ENCODE data around the gene CTNNAL1.

Gene CTNNAL1

DNA sequence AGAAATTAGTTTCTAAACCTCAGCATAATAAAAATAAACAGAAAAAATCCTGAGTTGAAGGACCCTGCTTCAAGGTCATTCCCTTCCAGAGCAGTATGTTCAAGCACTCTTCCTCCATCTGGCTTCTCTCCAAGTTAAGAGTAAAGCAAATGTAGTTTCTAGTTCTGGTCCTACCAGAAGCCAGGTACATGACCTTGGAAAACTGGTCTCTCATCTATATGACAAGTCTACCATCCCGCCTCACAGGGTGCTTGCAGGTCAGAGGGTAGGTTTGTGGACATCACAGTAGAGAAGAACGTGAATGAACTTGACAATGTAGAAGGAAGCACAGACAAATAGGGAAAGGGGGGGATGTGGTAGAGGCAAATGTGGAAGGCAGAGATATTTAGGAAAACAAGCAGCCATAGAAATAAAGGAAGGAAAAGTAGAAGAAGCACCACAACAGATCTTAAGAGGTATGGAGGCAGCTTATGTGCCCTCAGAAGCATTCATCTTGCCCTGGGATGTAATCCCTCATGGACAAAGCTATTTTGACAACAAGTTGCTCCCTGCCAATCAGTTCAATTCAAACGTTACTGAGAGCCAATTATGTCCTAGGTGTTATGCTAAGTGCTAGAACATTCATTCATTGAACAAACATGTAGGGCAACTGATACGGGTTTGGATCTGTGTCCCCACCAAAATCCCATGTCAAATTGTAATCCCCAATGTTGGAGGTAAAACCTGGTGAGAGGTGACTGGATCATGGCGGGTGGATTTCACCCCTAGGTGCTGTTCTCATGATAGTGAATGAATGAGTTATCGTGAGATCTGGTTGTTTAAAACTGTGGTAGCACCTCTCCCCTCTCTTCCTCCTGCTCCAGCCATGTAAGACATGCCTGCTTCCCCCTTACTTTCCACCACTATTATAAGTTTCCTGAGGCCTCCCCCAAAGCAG, 23.7 kb upstream of the CTNNAL1 start:
- Mint-ChIP-seq H3K27ac (no peak overlapping the region), H3K36me3 (ENCODE audit: low read depth) (peaks cover 23% of the 10 kb centered on the region), H3K9me3 (no peaks in the 10 kb centered on the region), H3K4me1 (ENCODE audit: low read depth) (no peaks in the 10 kb centered on the region), H3K27me3 (ENCODE audit: low read depth) (no peaks in the 10 kb centered on the region), H3K4me3 (no peak overlapping the region)

DNA sequence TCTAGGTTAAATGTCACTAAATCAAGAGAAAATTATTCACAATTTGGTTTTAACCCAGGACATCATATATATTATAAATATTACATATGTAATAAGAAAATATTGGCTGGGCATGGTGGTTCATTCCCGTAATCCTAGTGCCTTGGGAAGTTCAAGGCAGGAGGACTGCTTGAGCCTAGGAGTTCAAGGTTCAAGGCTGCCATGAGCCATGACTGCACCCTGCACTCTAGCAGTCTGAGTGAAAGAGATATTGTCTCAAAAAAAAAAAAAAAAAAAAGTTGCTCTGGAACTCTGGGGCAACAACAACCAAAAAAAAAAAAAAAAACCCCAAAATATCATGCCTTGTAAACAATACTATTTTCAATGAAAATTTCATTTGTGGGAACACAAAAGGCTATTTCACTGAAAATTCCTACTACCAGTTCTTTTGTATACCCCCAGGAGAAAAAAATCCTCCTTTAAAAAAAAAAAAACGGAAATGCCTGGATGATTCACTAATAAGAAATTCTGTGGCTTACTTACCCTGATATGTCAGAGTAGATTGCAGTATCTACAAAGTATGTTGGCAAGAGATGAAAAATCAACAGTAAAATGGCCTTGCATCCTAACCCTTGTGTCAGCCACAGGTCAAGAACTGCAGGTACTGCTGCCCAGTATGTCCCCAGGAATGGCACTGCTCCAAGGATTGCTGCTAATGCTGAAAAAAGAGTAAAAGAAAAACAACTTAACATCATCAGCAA, 22.6 kb upstream of the CTNNAL1 start:
- Mint-ChIP-seq H3K27ac (no peak overlapping the region), H3K27me3 (ENCODE audit: low read depth) (no peaks in the 10 kb centered on the region), H3K36me3 (ENCODE audit: low read depth) (peaks cover 22% of the 10 kb centered on the region), H3K9me3 (no peaks in the 10 kb centered on the region), H3K4me1 (ENCODE audit: low read depth) (no peaks in the 10 kb centered on the region), H3K4me3 (no peak overlapping the region)

DNA sequence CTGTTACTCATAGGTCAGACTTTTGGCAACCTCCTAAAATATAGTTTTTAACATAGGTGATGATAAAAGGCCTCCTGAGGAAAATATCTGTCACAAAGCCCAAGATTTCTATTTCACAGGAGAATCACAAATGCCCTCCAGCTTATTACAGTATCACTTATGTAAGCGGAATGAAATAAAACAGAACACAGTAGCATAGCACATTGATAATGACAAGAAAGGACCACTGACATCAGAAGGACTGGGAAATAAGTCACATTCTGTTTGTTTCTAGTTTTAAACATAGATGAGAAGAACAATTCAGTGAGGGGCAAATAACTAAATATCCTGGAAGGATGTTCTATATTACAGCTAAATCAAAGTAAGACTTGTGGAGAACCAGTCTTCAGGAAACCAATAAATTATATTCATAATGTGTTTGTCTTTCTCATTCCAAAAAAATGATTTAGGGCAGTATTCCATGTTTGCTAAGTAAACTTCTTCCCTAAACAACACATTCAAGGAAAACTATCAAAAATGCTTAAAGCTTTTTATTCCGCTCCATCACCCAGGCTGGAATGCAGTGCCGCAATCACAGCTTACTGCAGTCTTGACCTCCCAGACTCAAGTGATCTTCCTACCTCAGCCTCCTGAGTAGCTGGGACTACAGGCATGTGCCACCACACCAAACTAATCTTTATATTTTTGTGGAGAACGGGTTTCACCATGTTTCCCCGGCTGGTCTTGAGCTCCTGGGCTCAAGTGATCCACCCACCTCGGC, 20.8 kb upstream of the CTNNAL1 start:
- H3K36me3 Mint-ChIP-seq (ENCODE audit: low read depth), result peaks cover 22% of the 10 kb centered on the region
- no peaks in the 10 kb centered on the region for H3K9me3 Mint-ChIP-seq
- H3K27me3 Mint-ChIP-seq (ENCODE audit: low read depth), result no peaks in the 10 kb centered on the region
- H3K4me1 Mint-ChIP-seq (ENCODE audit: low read depth), result no peaks in the 10 kb centered on the region
- H3K4me3 Mint-ChIP-seq, result no peak overlapping the region
- H3K27ac Mint-ChIP-seq, result no peak overlapping the region

DNA sequence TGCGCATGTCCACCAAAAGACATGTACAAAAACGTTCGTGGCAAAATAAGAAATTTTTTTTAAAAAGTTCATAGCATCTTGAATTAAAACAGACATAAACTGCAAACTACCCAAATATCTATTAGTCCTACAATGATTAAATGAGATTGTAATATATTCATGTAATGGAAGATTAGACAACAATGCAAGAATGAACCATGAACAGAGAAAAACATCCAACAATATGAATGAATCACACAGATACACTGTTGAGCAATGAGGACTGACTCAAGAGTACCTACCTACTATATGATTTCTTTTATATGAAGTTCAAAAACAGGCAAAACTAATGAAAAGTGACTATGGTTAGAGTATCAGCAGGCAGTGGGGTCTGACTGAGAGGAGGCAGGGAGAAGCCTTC, 17.9 kb upstream of the CTNNAL1 start:
- no peaks in the 10 kb centered on the region for H3K9me3 Mint-ChIP-seq
- no peak overlapping the region for H3K27ac Mint-ChIP-seq
- H3K27me3 Mint-ChIP-seq (ENCODE audit: low read depth), result no peaks in the 10 kb centered on the region
- no peak overlapping the region for H3K4me3 Mint-ChIP-seq
- no peaks in the 10 kb centered on the region for H3K4me1 Mint-ChIP-seq (ENCODE audit: low read depth)
- peaks cover 21% of the 10 kb centered on the region for H3K36me3 Mint-ChIP-seq (ENCODE audit: low read depth)

DNA sequence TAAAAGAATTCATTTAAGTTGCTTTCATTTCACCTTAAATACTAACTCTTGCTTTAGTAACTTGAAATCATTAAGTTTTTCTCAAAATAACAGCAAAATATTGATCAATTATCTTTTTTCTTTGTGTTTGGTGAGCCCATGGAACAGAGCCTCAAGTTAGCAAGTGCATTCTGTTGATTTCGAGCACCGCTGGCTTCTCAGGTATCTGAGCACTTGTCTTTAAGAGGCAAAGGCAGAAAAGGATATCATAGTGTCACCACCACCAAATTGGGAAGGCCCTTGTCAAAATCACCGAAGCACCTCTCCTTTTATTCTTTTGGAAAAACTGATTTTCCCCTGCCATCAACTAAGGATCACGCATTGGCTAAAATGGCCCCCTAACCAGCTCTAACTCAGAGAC, 17.1 kb upstream of the CTNNAL1 start:
- H3K4me1 Mint-ChIP-seq (ENCODE audit: low read depth), result no peaks in the 10 kb centered on the region
- H3K9me3 Mint-ChIP-seq, result no peaks in the 10 kb centered on the region
- H3K27me3 Mint-ChIP-seq (ENCODE audit: low read depth), result no peaks in the 10 kb centered on the region
- H3K4me3 Mint-ChIP-seq, result no peak overlapping the region
- peaks cover 17% of the 10 kb centered on the region for H3K36me3 Mint-ChIP-seq (ENCODE audit: low read depth)
- H3K27ac Mint-ChIP-seq, result no peak overlapping the region

DNA sequence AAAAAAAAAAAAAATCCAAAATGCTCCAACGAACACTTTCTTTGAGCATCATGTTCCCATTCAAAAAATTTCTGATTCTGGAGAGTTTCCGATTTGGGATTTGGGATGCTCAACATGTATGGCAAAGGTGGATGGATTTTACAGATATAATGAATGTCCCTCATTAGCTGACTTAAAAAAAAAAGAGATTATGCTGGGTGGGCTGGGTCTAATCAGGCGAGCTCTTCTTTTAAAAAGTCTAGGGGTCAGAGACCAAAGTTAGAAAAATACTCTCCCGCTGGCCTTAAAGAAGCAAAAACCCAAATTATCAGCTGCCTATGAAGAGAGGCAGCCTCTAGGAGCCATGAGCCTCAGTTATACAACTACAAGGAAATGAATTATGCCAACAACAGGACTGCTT, 15.2 kb upstream of the CTNNAL1 start:
- H3K36me3 Mint-ChIP-seq (ENCODE audit: low read depth), result peaks cover 16% of the 10 kb centered on the region
- no peak overlapping the region for H3K27ac Mint-ChIP-seq
- no peaks in the 10 kb centered on the region for H3K9me3 Mint-ChIP-seq
- H3K4me3 Mint-ChIP-seq, result no peak overlapping the region
- no peaks in the 10 kb centered on the region for H3K27me3 Mint-ChIP-seq (ENCODE audit: low read depth)
- no peaks in the 10 kb centered on the region for H3K4me1 Mint-ChIP-seq (ENCODE audit: low read depth)

DNA sequence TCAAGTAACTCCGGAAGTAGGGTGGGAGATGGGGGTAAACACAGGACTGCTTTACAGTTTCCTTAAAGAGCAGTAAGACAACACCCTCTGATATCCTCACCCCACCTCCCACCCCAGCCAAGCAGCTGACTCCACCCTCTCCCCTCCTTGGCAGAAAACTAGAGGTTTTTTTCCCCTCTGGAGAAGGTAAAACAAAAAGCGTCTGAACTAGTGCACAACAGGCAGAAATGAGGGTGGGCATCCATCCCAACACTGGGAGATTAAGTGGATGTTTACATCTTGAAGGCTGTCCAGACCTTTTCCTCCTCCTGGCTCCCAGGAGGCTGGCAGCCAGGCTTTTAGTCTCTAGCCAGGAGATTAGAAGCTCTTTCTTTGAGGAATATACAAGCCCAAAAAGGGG, 13.9 kb upstream of the CTNNAL1 start:
- Mint-ChIP-seq H3K4me1 (ENCODE audit: low read depth) (no peaks in the 10 kb centered on the region), H3K27me3 (ENCODE audit: low read depth) (no peaks in the 10 kb centered on the region), H3K36me3 (ENCODE audit: low read depth) (peaks cover 13% of the 10 kb centered on the region), H3K27ac (no peak overlapping the region), H3K9me3 (no peaks in the 10 kb centered on the region), H3K4me3 (no peak overlapping the region)

DNA sequence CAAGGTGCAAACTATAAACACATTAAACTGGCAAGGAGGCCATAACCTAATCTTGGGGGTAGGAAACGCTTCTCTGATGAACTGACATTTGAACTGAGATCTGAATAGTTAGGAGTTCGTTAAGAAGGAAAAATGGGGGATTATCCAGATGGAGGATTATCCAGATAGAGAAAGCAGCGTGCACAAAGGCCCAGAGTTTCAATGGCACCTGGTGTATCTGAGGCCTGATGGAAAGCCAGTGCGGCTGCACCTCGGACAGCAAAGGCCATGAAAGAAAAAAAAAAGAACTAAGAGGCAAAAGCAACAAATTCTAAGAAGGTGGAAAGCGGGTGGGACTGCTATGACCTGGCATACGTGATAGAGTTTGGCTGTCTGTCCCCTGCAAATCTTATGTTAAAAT, 13.0 kb upstream of the CTNNAL1 start:
- Mint-ChIP-seq H3K9me3 (no peaks in the 10 kb centered on the region), H3K27ac (no peak overlapping the region), H3K4me3 (no peak overlapping the region), H3K36me3 (ENCODE audit: low read depth) (peaks cover 10% of the 10 kb centered on the region), H3K4me1 (ENCODE audit: low read depth) (no peaks in the 10 kb centered on the region), H3K27me3 (ENCODE audit: low read depth) (no peaks in the 10 kb centered on the region)

DNA sequence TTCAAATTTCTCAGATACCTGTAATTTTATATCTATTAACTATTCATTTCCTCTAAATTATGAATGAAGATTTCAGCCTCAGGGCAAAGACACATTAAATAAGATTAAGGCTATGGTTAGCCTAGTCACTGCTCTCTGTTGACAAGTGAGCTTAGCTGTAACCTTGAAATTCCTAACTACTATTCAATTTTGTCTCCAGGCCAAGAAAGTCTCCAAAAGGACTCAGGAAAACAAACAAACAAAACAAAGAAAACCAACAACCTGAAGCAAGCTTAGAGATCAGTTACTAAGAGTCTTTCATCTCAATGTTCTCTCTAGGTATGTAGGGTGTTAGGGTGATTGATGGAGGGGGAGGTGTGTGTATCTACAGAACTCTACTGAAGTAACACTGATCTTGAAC, 9.6 kb upstream of the CTNNAL1 start:
- no peaks in the 10 kb centered on the region for H3K27me3 Mint-ChIP-seq (ENCODE audit: low read depth)
- no peak overlapping the region for H3K4me3 Mint-ChIP-seq
- peaks cover 17% of the 10 kb centered on the region for H3K36me3 Mint-ChIP-seq (ENCODE audit: low read depth)
- no peaks in the 10 kb centered on the region for H3K9me3 Mint-ChIP-seq
- no peak overlapping the region for H3K27ac Mint-ChIP-seq
- no peaks in the 10 kb centered on the region for H3K4me1 Mint-ChIP-seq (ENCODE audit: low read depth)

DNA sequence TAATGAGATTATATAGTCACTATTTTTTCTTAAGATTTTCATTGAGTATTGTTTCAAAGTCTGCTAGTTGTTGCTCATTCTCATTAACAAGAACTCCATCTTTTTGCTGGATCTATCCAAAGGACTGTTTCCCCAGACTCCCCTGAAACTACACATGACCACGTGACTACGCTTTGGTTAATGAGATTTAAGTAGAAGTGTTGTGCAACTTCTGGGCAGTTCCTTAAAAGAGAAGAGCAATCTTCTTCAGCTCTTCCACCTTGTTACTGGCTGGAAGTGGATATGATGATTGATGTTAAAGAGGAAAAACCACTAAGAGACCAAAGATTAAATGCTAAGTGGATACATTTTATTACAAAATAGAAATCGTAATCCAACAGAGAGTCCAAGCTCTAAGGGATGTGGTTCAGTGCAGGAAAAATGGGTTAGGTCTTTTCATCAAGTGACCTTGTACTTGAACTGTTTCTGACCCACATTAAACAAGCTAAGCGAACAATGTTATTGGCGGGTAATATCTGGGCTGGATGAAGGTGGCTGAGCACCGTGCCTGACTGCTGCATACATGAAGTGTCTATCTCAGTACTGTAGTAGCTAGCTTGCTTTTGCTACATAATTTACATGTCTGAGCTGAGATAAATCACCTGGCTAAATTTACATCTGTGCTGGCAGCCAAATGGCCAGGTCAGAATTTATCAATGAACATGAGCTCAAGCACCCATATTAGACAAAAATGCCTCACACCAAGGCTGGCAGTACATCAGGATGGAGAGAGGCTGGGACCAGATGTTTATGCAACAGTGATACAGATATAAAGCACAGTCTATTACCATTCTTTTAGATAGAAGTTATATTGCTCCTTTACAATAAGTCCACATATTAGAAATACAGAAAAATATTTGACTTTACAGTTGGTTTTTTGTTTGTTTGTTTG, 7.5 kb upstream of the CTNNAL1 start:
- peaks cover 17% of the 10 kb centered on the region for H3K36me3 Mint-ChIP-seq (ENCODE audit: low read depth)
- no peaks in the 10 kb centered on the region for H3K9me3 Mint-ChIP-seq
- H3K27ac Mint-ChIP-seq, result no peak overlapping the region
- no peak overlapping the region for H3K4me3 Mint-ChIP-seq
- H3K27me3 Mint-ChIP-seq (ENCODE audit: low read depth), result no peaks in the 10 kb centered on the region
- H3K4me1 Mint-ChIP-seq (ENCODE audit: low read depth), result no peaks in the 10 kb centered on the region

DNA sequence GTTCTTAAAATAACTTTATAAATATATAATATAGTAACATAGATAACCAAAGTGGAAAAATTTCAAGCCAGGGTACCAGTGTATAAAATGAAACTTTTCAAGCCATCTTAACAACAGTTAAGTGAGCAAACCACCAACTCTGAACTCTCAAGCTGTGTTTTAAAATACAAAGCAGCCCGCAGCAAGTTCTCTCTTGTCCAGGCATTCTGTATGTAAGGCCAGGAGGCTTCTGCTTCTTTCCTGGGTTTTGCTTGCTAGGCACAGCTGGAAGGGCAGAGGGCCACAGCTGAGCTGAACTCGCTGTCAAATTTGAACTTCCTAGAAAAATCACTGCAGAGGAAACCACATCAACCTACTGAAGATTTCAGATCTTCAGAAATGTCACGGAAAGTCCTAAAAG, 6.8 kb upstream of the CTNNAL1 start:
- no peaks in the 10 kb centered on the region for H3K9me3 Mint-ChIP-seq
- peaks cover 16% of the 10 kb centered on the region for H3K36me3 Mint-ChIP-seq (ENCODE audit: low read depth)
- H3K27ac Mint-ChIP-seq, result no peak overlapping the region
- no peaks in the 10 kb centered on the region for H3K27me3 Mint-ChIP-seq (ENCODE audit: low read depth)
- H3K4me1 Mint-ChIP-seq (ENCODE audit: low read depth), result no peaks in the 10 kb centered on the region
- H3K4me3 Mint-ChIP-seq, result no peak overlapping the region

DNA sequence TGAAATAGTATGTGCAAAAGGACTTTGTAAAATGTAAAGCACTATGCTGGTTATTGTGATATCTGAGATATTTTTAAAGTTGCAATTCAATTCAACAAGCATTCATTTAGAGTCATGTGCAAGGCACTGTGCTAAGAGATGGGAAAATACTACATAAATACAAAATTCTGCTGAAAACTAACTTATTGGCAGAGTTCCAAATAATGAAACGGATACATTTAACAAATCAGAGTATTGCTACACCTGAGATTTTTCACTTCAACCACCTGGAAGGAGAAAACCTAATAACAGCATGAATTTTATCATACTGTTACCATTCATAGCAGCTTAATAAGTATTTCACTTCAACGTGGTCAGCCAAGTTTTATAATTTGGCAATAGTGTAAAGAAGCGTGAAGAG, 6.1 kb upstream of the CTNNAL1 start:
- H3K27me3 Mint-ChIP-seq (ENCODE audit: low read depth), result no peaks in the 10 kb centered on the region
- H3K4me3 Mint-ChIP-seq, result no peak overlapping the region
- no peaks in the 10 kb centered on the region for H3K4me1 Mint-ChIP-seq (ENCODE audit: low read depth)
- no peak overlapping the region for H3K27ac Mint-ChIP-seq
- peaks cover 16% of the 10 kb centered on the region for H3K36me3 Mint-ChIP-seq (ENCODE audit: low read depth)
- H3K9me3 Mint-ChIP-seq, result no peaks in the 10 kb centered on the region

DNA sequence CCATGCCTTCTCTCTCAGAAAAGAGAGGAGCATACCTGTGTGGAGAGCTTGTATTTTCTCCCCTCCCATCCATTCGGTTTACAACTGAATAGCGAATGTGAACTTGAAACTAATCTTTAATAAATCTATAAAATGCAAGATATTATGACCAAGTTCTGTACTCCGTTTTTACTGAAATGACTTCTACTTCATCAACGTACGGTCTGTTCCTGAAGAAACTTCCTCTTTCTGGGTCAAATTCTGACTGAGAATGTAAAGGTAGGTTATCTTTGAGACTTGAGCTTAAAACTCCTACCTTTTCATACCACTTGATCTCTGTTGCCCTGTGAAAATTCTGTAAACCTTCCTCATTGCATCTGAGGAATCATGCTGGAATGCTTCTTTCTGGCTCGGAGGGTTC, 4.2 kb upstream of the CTNNAL1 start:
- Mint-ChIP-seq H3K9me3 (no peaks in the 10 kb centered on the region), H3K36me3 (ENCODE audit: low read depth) (peaks cover 13% of the 10 kb centered on the region), H3K4me3 (no peak overlapping the region), H3K27me3 (ENCODE audit: low read depth) (no peaks in the 10 kb centered on the region), H3K27ac (no peak overlapping the region), H3K4me1 (ENCODE audit: low read depth) (peaks cover 6% of the 10 kb centered on the region)

DNA sequence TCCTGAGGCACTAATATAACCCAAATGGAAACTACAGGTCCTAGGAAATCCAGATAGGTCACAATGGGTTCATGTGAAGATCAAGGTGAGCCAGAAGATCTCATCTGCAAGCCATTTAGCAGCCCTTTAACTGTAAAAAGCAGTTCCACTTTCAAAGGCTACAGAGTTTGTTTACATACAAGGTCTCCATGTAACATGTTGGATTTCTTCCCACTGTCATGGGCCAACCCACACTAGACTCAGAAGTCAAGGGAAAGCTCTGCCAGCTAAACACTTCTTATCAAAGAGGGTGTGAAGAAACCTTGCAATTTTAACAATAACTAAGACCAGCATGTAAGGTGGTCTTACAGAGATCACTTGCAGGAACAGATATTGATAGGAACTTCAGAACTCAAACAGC, 3.8 kb upstream of the CTNNAL1 start:
- no peak overlapping the region for H3K4me3 Mint-ChIP-seq
- H3K4me1 Mint-ChIP-seq (ENCODE audit: low read depth), result peaks cover 10% of the 10 kb centered on the region
- H3K36me3 Mint-ChIP-seq (ENCODE audit: low read depth), result peaks cover 13% of the 10 kb centered on the region
- no peak overlapping the region for H3K27ac Mint-ChIP-seq
- H3K9me3 Mint-ChIP-seq, result no peaks in the 10 kb centered on the region
- H3K27me3 Mint-ChIP-seq (ENCODE audit: low read depth), result no peaks in the 10 kb centered on the region
